Mononuclear cell (primary cell): ENCODE data around the gene DOCK11. TPM values are rescaled to one million over a fixed set of nuclear protein-coding genes. Genes with fewer than 3 reads are reported as not detected.

Experiments used
- H3K27me3 ChIP-seq: 2 replicates; pipeline ENCODE4 v1.6.0; 2011; ENCODE audit warnings: low read length, control low read depth; ENCODE audit not compliant: insufficient read depth
- H3K4me1 ChIP-seq: 2 replicates; pipeline ENCODE4 v1.5.1; 2011; ENCODE audit warnings: mild to moderate bottlenecking, low read length, control low read depth; ENCODE audit not compliant: insufficient read depth
- H3K4me3 ChIP-seq: 2 replicates; pipeline ENCODE4 v1.5.1; 2011; ENCODE audit warnings: mild to moderate bottlenecking, low read length, moderate library complexity
- H3K9me3 ChIP-seq: 2 replicates; pipeline ENCODE4 v1.5.1; 2011; ENCODE audit warnings: low read depth, mild to moderate bottlenecking, control low read depth, low read length
- total RNA-seq: library from RNA; depleted of rRNA; stranded (reverse); fragments of >200 nt; gene quantifications from one replicate; pipeline ENCODE4 v1.2.3, GENCODE V29; 2012

Gene DOCK11
- total RNA-seq, 1 donor, result 78.7 TPM

- no peak overlapping the region for H3K4me3 ChIP-seq
- H3K9me3 ChIP-seq, result no peaks in the 10 kb centered on the region
- H3K4me1 ChIP-seq, result peaks cover 45% of the 10 kb centered on the region
- H3K27me3 ChIP-seq, result no peaks in the 10 kb centered on the region
Observed at GRCh38 chrX:118513120-118513898, 17.7 kb downstream of the DOCK11 start.

- Histone ChIP-seq H3K9me3 (no peaks in the 10 kb centered on the region), H3K4me3 (no peak overlapping the region), H3K27me3 (no peaks in the 10 kb centered on the region), H3K4me1 (peaks cover 48% of the 10 kb centered on the region)
Observed at GRCh38 chrX:118519411-118520215, 24.0 kb downstream of the DOCK11 start.

- Histone ChIP-seq H3K4me3 (no peak overlapping the region), H3K9me3 (no peaks in the 10 kb centered on the region), H3K27me3 (no peaks in the 10 kb centered on the region), H3K4me1 (peaks cover 56% of the 10 kb centered on the region)
Observed at GRCh38 chrX:118520216-118521206, 24.9 kb downstream of the DOCK11 start.

- peaks cover 63% of the 10 kb centered on the region for H3K4me1 ChIP-seq
- H3K27me3 ChIP-seq, result no peaks in the 10 kb centered on the region
- no peaks in the 10 kb centered on the region for H3K9me3 ChIP-seq
- no peak overlapping the region for H3K4me3 ChIP-seq
Observed at GRCh38 chrX:118521435-118521834, 25.8 kb downstream of the DOCK11 start.

- no peak overlapping the region for H3K4me3 ChIP-seq
Observed at GRCh38 chrX:118522230-118522926, 26.8 kb downstream of the DOCK11 start.

GRCh38 chrX:118523920-118524319 is 28.3 kb downstream of the DOCK11 start:
- Histone ChIP-seq H3K4me1 (peaks cover 75% of the 10 kb centered on the region), H3K9me3 (no peaks in the 10 kb centered on the region), H3K4me3 (no peak overlapping the region), H3K27me3 (no peaks in the 10 kb centered on the region)

More at GRCh38 chrX:118522230-118522926, 26.8 kb downstream of the DOCK11 start:
- H3K4me1 ChIP-seq, result peaks cover 66% of the 10 kb centered on the region
- no peaks in the 10 kb centered on the region for H3K27me3 ChIP-seq
- no peaks in the 10 kb centered on the region for H3K9me3 ChIP-seq

GRCh38 chrX:118524344-118524743 is 28.7 kb downstream of the DOCK11 start:
- H3K4me3 ChIP-seq, result no peak overlapping the region
- peaks cover 78% of the 10 kb centered on the region for H3K4me1 ChIP-seq
- no peaks in the 10 kb centered on the region for H3K9me3 ChIP-seq
- H3K27me3 ChIP-seq, result no peaks in the 10 kb centered on the region

GRCh38 chrX:118525174-118525730 is 29.6 kb downstream of the DOCK11 start:
- Histone ChIP-seq H3K27me3 (no peaks in the 10 kb centered on the region), H3K4me3 (no peak overlapping the region), H3K9me3 (no peaks in the 10 kb centered on the region), H3K4me1 (peaks cover 79% of the 10 kb centered on the region)

- H3K4me3 ChIP-seq, result no peak overlapping the region
- H3K4me1 ChIP-seq, result peaks cover 79% of the 10 kb centered on the region
- H3K9me3 ChIP-seq, result no peaks in the 10 kb centered on the region
- H3K27me3 ChIP-seq, result no peaks in the 10 kb centered on the region
Observed at GRCh38 chrX:118526149-118526548, 30.5 kb downstream of the DOCK11 start.

- H3K4me3 ChIP-seq, result peak overlapping the region; percentile 37
- H3K4me1 ChIP-seq, result peaks cover 71% of the 10 kb centered on the region
- H3K27me3 ChIP-seq, result no peaks in the 10 kb centered on the region
- H3K9me3 ChIP-seq, result no peaks in the 10 kb centered on the region
Observed at GRCh38 chrX:118528071-118528737, 32.6 kb downstream of the DOCK11 start.

- no peaks in the 10 kb centered on the region for H3K27me3 ChIP-seq
- H3K9me3 ChIP-seq, result no peaks in the 10 kb centered on the region
- H3K4me1 ChIP-seq, result peaks cover 55% of the 10 kb centered on the region
- H3K4me3 ChIP-seq, result no peak overlapping the region
Observed at GRCh38 chrX:118530219-118530911, 34.8 kb downstream of the DOCK11 start.

- Histone ChIP-seq H3K4me1 (peaks cover 66% of the 10 kb centered on the region), H3K4me3 (no peak overlapping the region), H3K9me3 (no peaks in the 10 kb centered on the region), H3K27me3 (no peaks in the 10 kb centered on the region)
Observed at GRCh38 chrX:118534716-118535493, 39.3 kb downstream of the DOCK11 start.
